HepG2 (cell line): ENCODE results near the gene SPECC1L. TPM values are rescaled to one million over a fixed set of nuclear protein-coding genes. Genes with fewer than 3 reads are reported as not detected.

Source experiments
- ARNT2 ChIP-seq: sonication (generic); formaldehyde crosslinking; IDR thresholded peaks from 2 replicates; pipeline ENCODE4 v1.8.0; 2022; ENCODE audit warnings: mild to moderate bottlenecking, low read depth, missing genetic modification reagents, moderate library complexity
- BRD4 ChIP-seq: sonication (generic); formaldehyde crosslinking; IDR thresholded peaks from 2 replicates; pipeline ENCODE4 v1.4.0; 2020; ENCODE audit warnings: missing genetic modification reagents
- ELF4 ChIP-seq: sonication (generic); formaldehyde crosslinking; IDR thresholded peaks from 2 replicates; pipeline ENCODE4 v1.5.0; 2020; ENCODE audit warnings: missing genetic modification reagents, mild to moderate bottlenecking, moderate library complexity, borderline replicate concordance
- IKZF1 ChIP-seq: fragments of 450-650 bp; IDR thresholded peaks from 2 replicates; pipeline ENCODE4 v1.7.1; 2016
- KDM5A ChIP-seq: fragments of 200-600 bp; sonication (generic); IDR thresholded peaks from 2 replicates; pipeline ENCODE4 v1.7.0; 2018; ENCODE audit warnings: antibody characterized with exemption, mild to moderate bottlenecking, low read length, borderline replicate concordance
- NFE2L2 ChIP-seq: fragments of 150-350 bp; IDR thresholded peaks from 2 replicates; pipeline ENCODE4 v1.6.1; 2014; ENCODE audit warnings: low read length
- NFIC ChIP-seq: IDR thresholded peaks from 2 replicates; pipeline ENCODE4 v1.6.1; 2012; ENCODE audit warnings: mild to moderate bottlenecking, low read length, inconsistent platforms
- RFX3 ChIP-seq: IDR thresholded peaks from 2 replicates; pipeline ENCODE4 v1.6.1; 2016; ENCODE audit warnings: missing biosample characterization, missing genetic modification reagents
- TERF1 ChIP-seq: sonication (generic); formaldehyde crosslinking; IDR thresholded peaks from 2 replicates; pipeline ENCODE4 v1.8.0; 2022; ENCODE audit warnings: mild to moderate bottlenecking, missing genetic modification reagents, moderate library complexity
- ZBTB4 ChIP-seq: sonication (generic); formaldehyde crosslinking; IDR thresholded peaks from 2 replicates; pipeline ENCODE4 v1.4.0; 2020; ENCODE audit warnings: missing genetic modification reagents, mild to moderate bottlenecking, borderline replicate concordance
- ZBTB44 ChIP-seq: sonication (generic); formaldehyde crosslinking; IDR thresholded peaks from 2 replicates; pipeline ENCODE4 v1.4.0; 2020; ENCODE audit warnings: missing genetic modification reagents
- ZBTB46 ChIP-seq: sonication (generic); formaldehyde crosslinking; IDR thresholded peaks from 2 replicates; pipeline ENCODE4 v1.4.0; 2020; ENCODE audit warnings: mild to moderate bottlenecking, missing genetic modification reagents, borderline replicate concordance
- ZC3H13 ChIP-seq: sonication (generic); formaldehyde crosslinking; IDR thresholded peaks from 2 replicates; pipeline ENCODE4 v1.8.1; 2023; ENCODE audit warnings: mild to moderate bottlenecking, missing genetic modification reagents, moderate library complexity
- ZNF235 ChIP-seq: sonication (generic); formaldehyde crosslinking; IDR thresholded peaks from 2 replicates; pipeline ENCODE4 v1.8.1; 2023; ENCODE audit warnings: mild to moderate bottlenecking, missing genetic modification reagents, borderline replicate concordance
- ZNF615 ChIP-seq: sonication (generic); formaldehyde crosslinking; IDR thresholded peaks from 2 replicates; pipeline ENCODE4 v1.5.0; 2020; ENCODE audit warnings: mild to moderate bottlenecking, missing genetic modification reagents, borderline replicate concordance
- ZNF629 ChIP-seq: sonication (generic); formaldehyde crosslinking; conservative IDR thresholded peaks from 2 replicates; pipeline ENCODE4 v1.5.0; 2020; ENCODE audit warnings: missing genetic modification reagents
- ZNF749 ChIP-seq: sonication (generic); formaldehyde crosslinking; IDR thresholded peaks from 2 replicates; pipeline ENCODE4 v1.8.0; 2022; ENCODE audit warnings: mild to moderate bottlenecking, missing genetic modification reagents, moderate library complexity, borderline replicate concordance
- ZNF879 ChIP-seq: sonication (generic); formaldehyde crosslinking; IDR thresholded peaks from 2 replicates; pipeline ENCODE4 v1.8.1; 2023; ENCODE audit warnings: missing genetic modification reagents
- ZZZ3 ChIP-seq: sonication (generic); formaldehyde crosslinking; IDR thresholded peaks from 2 replicates; pipeline ENCODE4 v1.4.0; 2020; ENCODE audit warnings: missing genetic modification reagents, mild to moderate bottlenecking, borderline replicate concordance
- polyA plus RNA-seq, 8 experiments: library from polyadenylated mRNA; depleted of rRNA in 3 of 8; stranded (reverse) in 7 of 8; unstranded in 1 of 8; fragments of >200 nt; fragmentation: Illumina TruSeq in 4 of 8; extraction: Trizol in 4 of 8; gene quantifications; 2 replicates each; pipeline versions ENCODE4 v1.2.1 to v1.2.3, GENCODE V29; 2011 to 2016; ENCODE audit warnings: low read depth in 4 of 8, missing spikeins in 1 of 8, mixed read lengths in 1 of 8; ENCODE audit not compliant: insufficient read depth in 1 of 8
- total RNA-seq, 5 experiments: library from RNA; depleted of rRNA; stranded (reverse); fragments of >200 nt; fragmentation: Illumina TruSeq; extraction: Trizol; gene quantifications; 2 replicates each; pipeline ENCODE4 v1.2.3, GENCODE V29; 2016; ENCODE audit warnings: low read depth in 1 of 5
- TF ChIP-seq, protein P1 (sequence below): sonication (generic); formaldehyde crosslinking; IDR thresholded peaks from 2 replicates; pipeline ENCODE4 v1.5.1; 2020; ENCODE audit warnings: missing genetic modification reagents, mild to moderate bottlenecking, borderline replicate concordance

SPECC1L gene
- total and polyA plus RNA-seq, 2 of the 13 experiments (the other 11 are each of a cell fraction or from before 2014, with no cell fraction given) = 14.1 to 30.3 TPM

DNA sequence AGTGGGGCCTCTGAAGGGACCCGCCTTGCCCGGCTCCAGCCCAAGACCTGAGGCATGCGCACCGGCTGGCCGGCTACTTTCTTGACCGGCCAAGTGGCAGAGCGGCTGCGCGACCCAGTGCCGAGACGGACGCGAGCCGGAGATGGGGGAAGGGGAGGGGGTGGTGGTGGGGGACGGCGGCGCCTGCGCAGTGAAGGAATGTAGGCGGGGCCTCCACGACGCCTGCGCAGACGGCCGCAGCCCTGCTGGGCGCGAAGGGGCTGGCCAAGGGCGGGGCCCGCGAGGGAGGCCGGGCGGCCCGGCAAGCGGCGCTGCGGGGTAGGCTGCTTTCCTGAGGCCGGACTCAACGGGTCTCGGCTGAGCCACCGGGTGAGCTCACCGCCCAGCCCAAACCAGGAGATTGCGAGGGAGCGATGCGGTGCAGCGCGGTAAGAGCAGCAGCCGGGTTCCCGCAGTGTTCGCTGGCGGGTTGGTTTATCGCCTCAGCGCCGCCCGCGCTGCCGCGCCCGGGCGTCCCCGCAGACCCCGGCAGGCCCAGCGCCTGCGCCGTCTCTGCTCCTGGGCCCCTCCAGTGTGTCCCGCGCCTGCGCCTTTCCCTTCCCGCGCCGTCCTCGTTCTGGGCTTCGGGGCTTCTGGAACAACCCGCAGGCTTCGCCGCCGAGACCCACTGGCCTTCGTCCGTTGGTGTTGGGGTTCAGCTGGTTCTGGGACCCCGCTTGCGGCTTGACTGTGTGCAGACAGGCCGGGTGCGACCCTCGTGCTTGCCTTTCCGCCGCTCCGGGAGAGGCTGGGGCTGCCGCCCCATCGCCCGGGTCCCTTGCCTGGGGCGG lies at the start of gene SPECC1L (continued):
- TF ChIP-seq ZBTB44 (CRISPR knock-in tag) (no peak; the same call in 1 of the 2 replicates), NFE2L2 (no peak), ZNF235 (CRISPR knock-in tag) (no peak), TERF1 (no peak), IKZF1 (no peak), ZNF615 (no peak), ARNT2 (CRISPR knock-in tag) (peak; percentile 72; the same call in 1 of the 2 replicates), BRD4 (CRISPR knock-in tag) (peak; percentile 93), ZZZ3 (CRISPR knock-in tag) (no peak), NFIC (no peak), ZNF749 (CRISPR knock-in tag) (peak; percentile 84; the same call in 1 of the 2 replicates), ELF4 (CRISPR knock-in tag) (0 out of 2 replicates have a peak, but pooled peaks have one; percentile 54), ZBTB4 (CRISPR knock-in tag) (peak; percentile 29; the same call in 1 of the 2 replicates), RFX3 (no peak), KDM5A (no peak; the same call in 1 of the 2 replicates), ZBTB46 (CRISPR knock-in tag) (no peak; the same call in 1 of the 2 replicates), ZNF879 (CRISPR knock-in tag) (peak; percentile 86), ZC3H13 (CRISPR knock-in tag) (peak; percentile 78), ZNF629 (CRISPR knock-in tag) (no peak)
- TF ChIP-seq, protein P1, sequence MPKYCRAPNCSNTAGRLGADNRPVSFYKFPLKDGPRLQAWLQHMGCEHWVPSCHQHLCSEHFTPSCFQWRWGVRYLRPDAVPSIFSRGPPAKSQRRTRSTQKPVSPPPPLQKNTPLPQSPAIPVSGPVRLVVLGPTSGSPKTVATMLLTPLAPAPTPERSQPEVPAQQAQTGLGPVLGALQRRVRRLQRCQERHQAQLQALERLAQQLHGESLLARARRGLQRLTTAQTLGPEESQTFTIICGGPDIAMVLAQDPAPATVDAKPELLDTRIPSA (CRISPR knock-in tag) = no peak
